ENCODE data around the gene TMEM82. TPM values are rescaled to one million over a fixed set of nuclear protein-coding genes. Genes with fewer than 3 reads are reported as not detected.

TMEM82 gene
- polyA plus RNA-seq: not detected in 3 replicates
- not detected for polyA plus RNA-seq (2011; ENCODE audit: low read depth)
- not detected in 2 replicates for polyA plus RNA-seq (2011; cell fraction: cytosol; rRNA removed)
- not detected in 2 replicates for polyA plus RNA-seq (2011; cell fraction: nucleus; rRNA removed)
- not detected in 2 replicates for polyA plus RNA-seq (2012; ENCODE audit: low replicate concordance)
- polyA minus RNA-seq: not detected in 3 replicates
- not detected for polyA minus RNA-seq (2011; cell fraction: cytosol; rRNA and poly(A)+ RNA removed)
- not detected in 2 replicates for polyA minus RNA-seq (2011; cell fraction: nucleus; rRNA and poly(A)+ RNA removed)

DNA sequence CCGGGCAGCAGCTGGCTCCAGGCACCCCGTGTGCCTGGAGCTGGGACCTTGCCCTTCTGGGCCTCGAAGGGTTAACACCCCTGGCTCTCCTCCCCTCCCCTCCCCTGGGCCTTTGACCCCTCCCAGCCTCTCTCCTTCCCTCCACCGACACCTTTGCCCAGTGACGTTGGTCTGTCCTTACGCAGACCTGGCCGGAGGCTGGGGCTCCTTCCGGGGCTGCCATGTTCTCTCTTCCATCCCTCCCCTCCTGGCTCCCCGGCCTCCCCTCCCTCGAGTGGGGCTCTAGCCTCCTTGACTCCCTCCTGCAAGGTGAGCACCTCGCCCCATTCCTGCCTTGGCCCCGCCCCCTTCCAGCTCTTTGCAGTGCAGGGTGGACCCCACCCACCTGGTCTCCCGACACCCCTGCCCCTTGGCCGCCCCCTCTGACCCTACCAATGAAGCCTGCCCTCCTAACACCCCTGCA, at the start of gene TMEM82:
TSS of gene TMEM82 (plus strand) at position 161 of the 463 bp plus-strand sequence. CDS start at position 222, 61 bp downstream.
- H3K9me1 ChIP-seq (ENCODE audit: control insufficient read depth, extremely low read depth, insufficient read depth, low read length): no peaks in the 10 kb centered on the region
- no peaks in the 10 kb centered on the region for H4K20me1 ChIP-seq (ENCODE audit: control insufficient read depth, extremely low read depth, insufficient read depth, low read length)
- H3K9me3 ChIP-seq (ENCODE audit: control insufficient read depth, low read depth, low read length): no peaks in the 10 kb centered on the region
- H2AFZ ChIP-seq (ENCODE audit: control insufficient read depth, low read length): no peak within 1 kb of the TSS
- no peak for DNase-seq (ENCODE audit: low read depth, low spot score)
- peaks cover 0 to 6% of the 10 kb centered on the region in 2 experiments for H3K36me3 ChIP-seq (ENCODE audit: control insufficient read depth in 2 of 2, extremely low read depth in 1 of 2, insufficient read depth in 2 of 2, low read length in 2 of 2)
- H3K79me2 ChIP-seq (ENCODE audit: control insufficient read depth, insufficient read depth, low read length): no peaks in the 10 kb centered on the region
- TF ChIP-seq, protein P1, sequence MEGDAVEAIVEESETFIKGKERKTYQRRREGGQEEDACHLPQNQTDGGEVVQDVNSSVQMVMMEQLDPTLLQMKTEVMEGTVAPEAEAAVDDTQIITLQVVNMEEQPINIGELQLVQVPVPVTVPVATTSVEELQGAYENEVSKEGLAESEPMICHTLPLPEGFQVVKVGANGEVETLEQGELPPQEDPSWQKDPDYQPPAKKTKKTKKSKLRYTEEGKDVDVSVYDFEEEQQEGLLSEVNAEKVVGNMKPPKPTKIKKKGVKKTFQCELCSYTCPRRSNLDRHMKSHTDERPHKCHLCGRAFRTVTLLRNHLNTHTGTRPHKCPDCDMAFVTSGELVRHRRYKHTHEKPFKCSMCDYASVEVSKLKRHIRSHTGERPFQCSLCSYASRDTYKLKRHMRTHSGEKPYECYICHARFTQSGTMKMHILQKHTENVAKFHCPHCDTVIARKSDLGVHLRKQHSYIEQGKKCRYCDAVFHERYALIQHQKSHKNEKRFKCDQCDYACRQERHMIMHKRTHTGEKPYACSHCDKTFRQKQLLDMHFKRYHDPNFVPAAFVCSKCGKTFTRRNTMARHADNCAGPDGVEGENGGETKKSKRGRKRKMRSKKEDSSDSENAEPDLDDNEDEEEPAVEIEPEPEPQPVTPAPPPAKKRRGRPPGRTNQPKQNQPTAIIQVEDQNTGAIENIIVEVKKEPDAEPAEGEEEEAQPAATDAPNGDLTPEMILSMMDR (optimal IDR thresholded peaks at IDR 0.05 in 1 of 3, IDR thresholded peaks at IDR 0.05 in 1 of 3, conservative IDR thresholded peaks at IDR 0.05 in 1 of 3; ENCODE audit: extremely low read depth in 1 of 3, insufficient read depth in 2 of 3, low read length in 3 of 3): no peak
- no peak for TF ChIP-seq EZH2 (IDR thresholded peaks at IDR 0.05; ENCODE audit: low read length)
- H3K4me1 ChIP-seq (ENCODE audit: control insufficient read depth, extremely low read depth, insufficient read depth, low read length): peaks cover 5% of the 10 kb centered on the region
- H3K27ac ChIP-seq (ENCODE audit: control insufficient read depth, insufficient read depth, low read length): no peak within 1 kb of the TSS
- no peak within 1 kb of the TSS for H3K9ac ChIP-seq (ENCODE audit: control insufficient read depth, extremely low read depth, insufficient read depth, low read length)
- no peak within 1 kb of the TSS for H3K4me2 ChIP-seq (ENCODE audit: control insufficient read depth, extremely low read depth, insufficient read depth, low read depth, low read length)
- no peak for FAIRE-seq
- H3K27me3 ChIP-seq (ENCODE audit: control insufficient read depth, extremely low read depth, insufficient read depth, low read length): no peaks in the 10 kb centered on the region
- no peak within 1 kb of the TSS for H3K4me3 ChIP-seq (ENCODE audit: control insufficient read depth in 2 of 3, extremely low read depth in 1 of 3, insufficient read depth in 2 of 3, low read depth in 1 of 3, low read length in 3 of 3)
- dilution Hi-C loops (cut with MboI; ENCODE audit: extremely low pct_ligation_motif_present, low sequenced_read_pairs): no loop called here

DNA sequence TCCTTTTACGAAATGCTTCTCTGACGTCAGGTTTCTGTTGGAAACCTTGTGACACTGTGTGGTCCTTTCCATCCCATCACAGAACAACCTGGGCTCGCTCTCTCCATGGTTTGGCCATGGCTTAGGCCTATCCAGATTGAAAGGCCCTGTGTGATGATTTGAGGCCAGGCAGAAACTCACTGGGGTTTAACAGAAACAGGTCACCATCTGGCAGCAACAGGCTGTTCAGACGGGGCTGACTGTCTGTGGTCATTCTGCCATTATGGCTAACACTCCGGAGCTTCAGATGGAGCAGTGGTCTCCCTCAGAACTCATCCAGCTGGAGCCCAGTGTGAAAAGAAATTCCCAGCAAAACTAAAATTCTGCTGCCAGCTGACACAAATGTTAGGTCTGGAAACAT, 48.9 kb upstream of the TMEM82 start:
- H3K4me1 ChIP-seq (ENCODE audit: control insufficient read depth, extremely low read depth, insufficient read depth, low read length): no peaks in the 10 kb centered on the region
- H3K9me1 ChIP-seq (ENCODE audit: control insufficient read depth, extremely low read depth, insufficient read depth, low read length): peaks cover 2% of the 10 kb centered on the region
- H3K79me2 ChIP-seq (ENCODE audit: control insufficient read depth, insufficient read depth, low read length): peaks cover 84% of the 10 kb centered on the region
- peaks cover 6% of the 10 kb centered on the region for H4K20me1 ChIP-seq (ENCODE audit: control insufficient read depth, extremely low read depth, insufficient read depth, low read length)
- H2AFZ ChIP-seq (ENCODE audit: control insufficient read depth, low read length): no peak overlapping the region
- H3K36me3 ChIP-seq (ENCODE audit: control insufficient read depth in 2 of 2, extremely low read depth in 1 of 2, insufficient read depth in 2 of 2, low read length in 2 of 2): peaks cover 3 to 15% of the 10 kb centered on the region in 2 experiments
- dilution Hi-C loops (cut with MboI; ENCODE audit: extremely low pct_ligation_motif_present, low sequenced_read_pairs): no loop called here
- no peaks in the 10 kb centered on the region for H3K27me3 ChIP-seq (ENCODE audit: control insufficient read depth, extremely low read depth, insufficient read depth, low read length)
- H3K9me3 ChIP-seq (ENCODE audit: control insufficient read depth, low read depth, low read length): no peaks in the 10 kb centered on the region
- FAIRE-seq: no peak
- TF ChIP-seq EZH2 (IDR thresholded peaks at IDR 0.05; ENCODE audit: low read length): no peak
- TF ChIP-seq, protein P1 (optimal IDR thresholded peaks at IDR 0.05 in 1 of 3, IDR thresholded peaks at IDR 0.05 in 1 of 3, conservative IDR thresholded peaks at IDR 0.05 in 1 of 3; ENCODE audit: extremely low read depth in 1 of 3, insufficient read depth in 2 of 3, low read length in 3 of 3): no peak
- no peak overlapping the region for H3K27ac ChIP-seq (ENCODE audit: control insufficient read depth, insufficient read depth, low read length)
- H3K4me2 ChIP-seq (ENCODE audit: control insufficient read depth, extremely low read depth, insufficient read depth, low read depth, low read length): no peak overlapping the region
- H3K9ac ChIP-seq (ENCODE audit: control insufficient read depth, extremely low read depth, insufficient read depth, low read length): no peak overlapping the region
- DNase-seq (ENCODE audit: low read depth, low spot score): no peak
- H3K4me3 ChIP-seq (ENCODE audit: control insufficient read depth in 2 of 3, extremely low read depth in 1 of 3, insufficient read depth in 2 of 3, low read depth in 1 of 3, low read length in 3 of 3): no peak overlapping the region

Measured in keratinocyte (primary cell).